ENCODE results near the gene CUL7. TPM values are rescaled to one million over a fixed set of nuclear protein-coding genes. Genes with fewer than 3 reads are reported as not detected.

The CUL7 gene
- polyA plus RNA-seq, 2 donors = 5.1 to 5.5 TPM

DNA sequence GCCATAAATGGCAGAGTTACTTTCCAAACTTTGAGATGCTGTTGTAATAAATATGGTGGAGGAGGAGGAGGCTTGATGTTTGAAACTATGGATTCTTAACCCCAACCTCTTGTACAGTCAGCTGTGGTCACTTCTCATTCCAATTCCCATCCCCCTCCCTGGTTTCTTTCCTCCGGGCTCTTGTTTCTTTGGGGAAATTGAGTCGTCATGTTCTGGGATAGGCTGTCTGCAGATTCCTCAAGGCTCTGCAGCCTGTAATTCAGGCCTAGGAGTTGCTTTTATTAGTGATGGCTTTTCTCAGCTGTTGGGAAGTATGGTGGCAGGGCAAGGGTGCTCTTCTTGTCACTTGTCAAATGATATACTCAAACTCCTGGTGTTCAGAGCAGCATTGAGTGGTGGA lies 25.0 kb upstream of the CUL7 start:
- 81 to 90% methylated on average over 2 of the region's 2 CpGs for WGBS, 2 donors
- H3K27ac ChIP-seq (ENCODE audit: low read depth in 2 of 2, low read length in 1 of 2) = no peak overlapping the region
- H3K27me3 ChIP-seq (ENCODE audit: control insufficient read depth in 1 of 2, insufficient read depth in 2 of 2, low read length in 2 of 2) = no peaks in the 10 kb centered on the region
- H3K4me3 ChIP-seq (ENCODE audit: low read depth in 1 of 2, low read length in 2 of 2) = no peak overlapping the region
- no peaks in the 10 kb centered on the region for H3K9me3 ChIP-seq (ENCODE audit: control insufficient read depth in 2 of 2, insufficient read depth in 1 of 2, low read depth in 1 of 2, low read length in 1 of 2)
- H3K4me1 ChIP-seq (ENCODE audit: control insufficient read depth in 2 of 2, insufficient read depth in 2 of 2, low read length in 1 of 2) = peaks cover 2 to 9% of the 10 kb centered on the region in 2 donors
- H3K36me3 ChIP-seq (ENCODE audit: control insufficient read depth in 2 of 2, insufficient read depth in 2 of 2, low read length in 1 of 2) = peaks cover 2% of the 10 kb centered on the region in 2 donors

DNA sequence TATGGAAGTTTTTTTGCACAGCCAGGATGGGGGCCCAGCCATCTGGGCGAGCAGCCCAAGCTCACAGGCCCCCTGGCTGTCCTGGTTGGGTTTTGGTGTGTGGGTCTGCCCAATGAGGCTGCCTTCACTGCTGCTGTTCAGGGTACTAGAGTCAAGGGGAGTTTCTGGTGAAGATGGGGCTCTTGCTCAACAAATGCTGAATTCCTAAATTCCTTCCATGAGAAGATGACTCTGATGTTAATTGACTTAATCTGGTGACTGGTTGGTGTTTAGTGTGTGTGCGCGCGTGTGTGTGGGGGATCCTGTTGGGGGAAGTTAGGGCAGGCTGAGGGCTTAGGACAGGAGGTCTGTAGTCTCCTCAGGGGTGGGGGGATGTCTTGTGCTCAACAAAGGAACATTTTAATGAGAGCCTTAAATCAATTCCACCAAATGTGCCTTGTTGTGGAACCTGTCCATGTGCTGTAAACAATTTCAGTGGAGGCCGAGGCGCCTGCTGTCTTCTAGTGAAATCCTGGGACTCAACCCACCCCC lies 24.4 kb upstream of the CUL7 start:
- Histone ChIP-seq H3K4me3 (ENCODE audit: low read depth in 1 of 2, low read length in 2 of 2) (no peak overlapping the region), H3K27ac (ENCODE audit: low read depth in 2 of 2, low read length in 1 of 2) (no peak overlapping the region)
- WGBS, 2 donors = 79 to 86% methylated on average over 6 of the region's 6 CpGs

DNA sequence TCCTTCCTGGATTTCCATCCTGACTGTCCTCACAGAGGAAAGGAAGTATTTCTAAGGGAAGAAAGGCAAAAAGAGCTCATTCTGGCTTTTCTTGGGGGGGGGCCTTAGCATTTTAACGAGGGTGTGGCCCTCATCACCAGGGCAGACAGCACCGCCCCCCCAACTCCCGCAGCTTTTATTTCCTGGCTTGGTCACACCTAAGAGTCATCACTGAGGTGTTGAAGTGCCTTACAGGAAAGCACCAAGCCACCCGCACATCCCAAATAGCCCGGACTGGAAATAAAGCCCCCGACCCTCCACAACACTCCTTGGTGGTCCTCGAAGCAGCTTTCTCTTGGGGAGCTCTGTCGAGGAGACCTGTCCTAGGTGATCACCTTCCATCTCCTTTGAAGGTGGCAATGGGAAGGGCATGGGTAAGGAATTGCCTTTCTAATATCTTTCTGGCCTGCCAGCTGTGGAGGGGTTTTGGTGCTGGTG lies 23.7 kb upstream of the CUL7 start:
- Histone ChIP-seq H3K4me3 (ENCODE audit: low read depth in 1 of 2, low read length in 2 of 2) (peak overlapping the region; percentile 65 to 86), H3K36me3 (ENCODE audit: control insufficient read depth in 2 of 2, insufficient read depth in 2 of 2, low read length in 1 of 2) (peaks cover 2 to 9% of the 10 kb centered on the region in 2 donors), H3K27ac (ENCODE audit: low read depth in 2 of 2, low read length in 1 of 2) (peak overlapping the region; percentile 60 to 65), H3K9me3 (ENCODE audit: control insufficient read depth in 2 of 2, insufficient read depth in 1 of 2, low read depth in 1 of 2, low read length in 1 of 2) (no peaks in the 10 kb centered on the region), H3K27me3 (ENCODE audit: control insufficient read depth in 1 of 2, insufficient read depth in 2 of 2, low read length in 2 of 2) (no peaks in the 10 kb centered on the region), H3K4me1 (ENCODE audit: control insufficient read depth in 2 of 2, insufficient read depth in 2 of 2, low read length in 1 of 2) (peaks cover 0 to 9% of the 10 kb centered on the region in 2 donors)
- WGBS, 2 donors = 20 to 23% methylated on average over 8 of the region's 8 CpGs

More for the DNA sequence above, 24.4 kb upstream of the CUL7 start:
- H3K36me3 ChIP-seq (ENCODE audit: control insufficient read depth in 2 of 2, insufficient read depth in 2 of 2, low read length in 1 of 2) = peaks cover 2 to 4% of the 10 kb centered on the region in 2 donors
- peaks cover under 1 to 9% of the 10 kb centered on the region in 2 donors for H3K4me1 ChIP-seq (ENCODE audit: control insufficient read depth in 2 of 2, insufficient read depth in 2 of 2, low read length in 1 of 2)
- no peaks in the 10 kb centered on the region for H3K27me3 ChIP-seq (ENCODE audit: control insufficient read depth in 1 of 2, insufficient read depth in 2 of 2, low read length in 2 of 2)
- no peaks in the 10 kb centered on the region for H3K9me3 ChIP-seq (ENCODE audit: control insufficient read depth in 2 of 2, insufficient read depth in 1 of 2, low read depth in 1 of 2, low read length in 1 of 2)

DNA sequence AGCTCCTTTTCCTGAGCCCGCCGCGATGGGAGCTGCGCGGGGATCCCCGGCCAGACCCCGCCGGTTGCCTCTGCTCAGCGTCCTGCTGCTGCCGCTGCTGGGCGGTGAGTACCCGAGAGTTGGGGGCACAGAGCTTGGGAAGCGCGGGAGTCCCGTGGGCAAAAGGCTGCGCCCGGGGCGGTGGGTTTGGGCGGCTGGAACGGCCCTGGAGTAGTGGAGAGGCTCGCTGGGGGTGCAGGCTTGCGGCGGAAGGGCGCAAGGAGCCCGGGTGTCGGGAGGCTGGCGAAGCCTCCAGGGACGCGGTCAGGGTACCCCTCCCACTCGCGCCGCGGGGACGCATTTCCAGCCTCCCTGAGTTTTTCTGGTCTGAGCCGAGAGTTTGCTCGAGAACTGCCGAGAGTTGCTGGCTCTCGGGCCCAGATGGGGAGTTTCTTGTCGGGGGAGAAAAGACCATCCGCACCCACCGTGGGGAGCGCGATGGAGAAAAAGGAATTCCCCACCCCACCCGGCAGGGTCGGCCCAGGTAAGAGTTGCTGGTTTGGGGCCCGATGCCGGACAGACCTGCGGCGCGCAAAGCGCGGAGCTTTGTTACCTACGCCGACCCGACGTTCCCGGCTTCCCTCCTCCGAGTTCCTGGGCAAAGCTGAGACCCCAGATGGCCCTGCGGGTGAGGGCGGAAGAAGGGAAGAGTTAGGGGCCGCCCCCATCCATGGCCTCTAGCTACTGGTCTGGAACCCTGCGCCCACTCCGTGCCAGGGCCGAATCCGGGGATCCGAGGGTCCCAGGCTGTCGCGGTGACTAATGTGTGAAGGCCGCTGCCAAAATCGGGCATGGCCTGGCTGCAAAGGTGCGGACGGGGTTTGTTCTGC lies 23.0 kb upstream of the CUL7 start:
- Histone ChIP-seq H3K4me3 (ENCODE audit: low read depth in 1 of 2, low read length in 2 of 2) (peak overlapping the region; percentile 65 to 86), H3K27me3 (ENCODE audit: control insufficient read depth in 1 of 2, insufficient read depth in 2 of 2, low read length in 2 of 2) (no peaks in the 10 kb centered on the region), H3K27ac (ENCODE audit: low read depth in 2 of 2, low read length in 1 of 2) (peak overlapping the region; percentile 60 to 65), H3K4me1 (ENCODE audit: control insufficient read depth in 2 of 2, insufficient read depth in 2 of 2, low read length in 1 of 2) (peaks cover 0 to 9% of the 10 kb centered on the region in 2 donors), H3K36me3 (ENCODE audit: control insufficient read depth in 2 of 2, insufficient read depth in 2 of 2, low read length in 1 of 2) (peaks cover 2 to 9% of the 10 kb centered on the region in 2 donors), H3K9me3 (ENCODE audit: control insufficient read depth in 2 of 2, insufficient read depth in 1 of 2, low read depth in 1 of 2, low read length in 1 of 2) (no peaks in the 10 kb centered on the region)
- 1 to 2% methylated on average over 64 to 72 of the region's 72 CpGs for WGBS, 2 donors

DNA sequence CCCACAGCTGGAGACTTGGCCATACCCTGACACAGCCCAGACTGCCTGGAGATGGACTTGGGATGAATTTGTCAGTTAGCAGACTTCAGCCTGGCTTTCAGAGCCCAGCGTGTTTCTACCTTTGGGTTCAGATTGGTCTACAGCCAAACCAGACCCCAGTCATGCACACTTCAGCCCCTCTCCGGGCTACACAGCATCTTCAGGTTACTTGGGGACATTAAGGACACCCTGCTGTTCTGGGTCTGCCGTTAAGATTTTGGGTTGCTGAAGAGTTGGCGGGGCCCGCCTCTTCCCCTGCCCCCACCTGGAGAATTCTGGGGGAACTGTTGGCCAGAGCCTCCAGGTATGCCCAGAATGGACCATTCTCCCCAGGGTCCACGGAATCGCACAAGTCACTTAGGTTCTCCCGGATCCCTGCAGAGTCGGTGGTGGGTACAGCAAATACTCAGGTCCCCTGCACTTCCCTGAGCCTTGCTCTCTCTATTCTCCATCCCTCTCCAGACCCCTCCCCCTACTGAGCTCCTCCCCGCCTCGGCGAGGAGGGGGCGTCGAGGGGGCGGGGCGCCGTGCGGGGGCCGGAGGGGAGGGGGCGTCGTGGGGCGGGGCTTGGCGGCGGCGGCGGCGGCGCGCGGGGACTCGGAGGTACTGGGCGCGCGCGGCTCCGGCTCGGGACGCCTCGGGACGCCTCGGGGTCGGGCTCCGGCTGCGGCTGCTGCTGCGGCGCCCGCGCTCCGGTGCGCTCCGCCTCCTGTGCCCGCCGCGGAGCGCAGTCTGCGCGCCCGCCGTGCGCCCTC lies 22.2 kb upstream of the CUL7 start, which contains the start of gene PTK7:
Gene PTK7 (plus strand): TSS at position 645 of the 794 bp plus-strand sequence. CDS start 175 bp downstream, outside the sequence.
- Histone ChIP-seq H3K4me3 (ENCODE audit: low read depth in 1 of 2, low read length in 2 of 2) (peak within 1 kb of the TSS; percentile 65 to 86), H3K36me3 (ENCODE audit: control insufficient read depth in 2 of 2, insufficient read depth in 2 of 2, low read length in 1 of 2) (peaks cover 2 to 9% of the 10 kb centered on the region in 2 donors), H3K4me1 (ENCODE audit: control insufficient read depth in 2 of 2, insufficient read depth in 2 of 2, low read length in 1 of 2) (peaks cover 0 to 9% of the 10 kb centered on the region in 2 donors), H3K27me3 (ENCODE audit: control insufficient read depth in 1 of 2, insufficient read depth in 2 of 2, low read length in 2 of 2) (no peaks in the 10 kb centered on the region), H3K27ac (ENCODE audit: low read depth in 2 of 2, low read length in 1 of 2) (peak within 1 kb of the TSS; percentile 60 to 65), H3K9me3 (ENCODE audit: control insufficient read depth in 2 of 2, insufficient read depth in 1 of 2, low read depth in 1 of 2, low read length in 1 of 2) (no peaks in the 10 kb centered on the region)
- 4 to 10% methylated on average over 23 to 60 of the region's 60 CpGs for WGBS, 2 donors

DNA sequence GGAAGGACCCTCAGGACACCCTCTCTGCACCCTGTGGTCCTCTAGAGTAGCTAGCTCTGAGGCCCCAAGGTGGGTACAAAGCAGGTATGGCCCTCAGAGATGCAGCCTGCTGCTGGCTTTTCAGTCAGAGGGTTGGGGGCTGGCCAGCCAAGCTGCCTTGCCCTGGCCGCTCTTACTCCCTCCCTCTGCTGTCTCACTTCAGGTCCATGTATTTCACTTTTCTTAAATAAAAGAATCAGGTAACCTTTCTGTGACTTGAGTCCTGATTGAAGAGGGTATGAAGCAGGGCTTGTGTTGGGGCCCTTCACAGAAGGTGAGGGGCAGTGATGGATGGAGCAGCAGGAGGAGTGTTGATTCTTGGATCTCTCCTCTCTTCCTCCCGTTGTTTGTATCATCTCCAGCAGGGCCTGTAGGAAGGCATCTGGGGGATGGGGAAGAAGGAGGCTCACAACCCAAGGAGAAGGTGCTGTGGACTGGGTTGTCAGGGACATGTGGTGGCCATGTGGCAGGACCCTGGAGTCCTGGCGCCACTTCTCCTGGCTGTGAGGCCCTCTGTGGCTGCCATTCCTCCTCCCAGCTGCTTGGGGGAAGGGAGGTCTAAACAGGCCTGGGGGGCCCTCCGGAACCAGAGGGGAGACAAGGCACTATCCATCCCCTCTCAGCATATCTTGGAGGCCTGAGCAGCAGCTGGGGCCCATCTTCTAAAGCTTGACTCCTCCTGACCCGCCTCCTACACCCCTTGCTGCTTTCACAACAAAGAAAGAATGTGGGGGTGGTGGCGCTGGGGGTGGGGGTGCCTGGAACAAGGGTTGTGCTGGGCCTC lies 21.4 kb upstream of the CUL7 start:
- Histone ChIP-seq H3K27me3 (ENCODE audit: control insufficient read depth in 1 of 2, insufficient read depth in 2 of 2, low read length in 2 of 2) (no peaks in the 10 kb centered on the region), H3K36me3 (ENCODE audit: control insufficient read depth in 2 of 2, insufficient read depth in 2 of 2, low read length in 1 of 2) (peaks cover 2 to 9% of the 10 kb centered on the region in 2 donors), H3K4me1 (ENCODE audit: control insufficient read depth in 2 of 2, insufficient read depth in 2 of 2, low read length in 1 of 2) (peaks cover 0 to 9% of the 10 kb centered on the region in 2 donors), H3K4me3 (ENCODE audit: low read depth in 1 of 2, low read length in 2 of 2) (no peak overlapping the region), H3K27ac (ENCODE audit: low read depth in 2 of 2, low read length in 1 of 2) (peak overlapping the region; percentile 60 to 62), H3K9me3 (ENCODE audit: control insufficient read depth in 2 of 2, insufficient read depth in 1 of 2, low read depth in 1 of 2, low read length in 1 of 2) (no peaks in the 10 kb centered on the region)
- 73% methylated on average over 5 to 6 of the region's 6 CpGs for WGBS, 2 donors

DNA sequence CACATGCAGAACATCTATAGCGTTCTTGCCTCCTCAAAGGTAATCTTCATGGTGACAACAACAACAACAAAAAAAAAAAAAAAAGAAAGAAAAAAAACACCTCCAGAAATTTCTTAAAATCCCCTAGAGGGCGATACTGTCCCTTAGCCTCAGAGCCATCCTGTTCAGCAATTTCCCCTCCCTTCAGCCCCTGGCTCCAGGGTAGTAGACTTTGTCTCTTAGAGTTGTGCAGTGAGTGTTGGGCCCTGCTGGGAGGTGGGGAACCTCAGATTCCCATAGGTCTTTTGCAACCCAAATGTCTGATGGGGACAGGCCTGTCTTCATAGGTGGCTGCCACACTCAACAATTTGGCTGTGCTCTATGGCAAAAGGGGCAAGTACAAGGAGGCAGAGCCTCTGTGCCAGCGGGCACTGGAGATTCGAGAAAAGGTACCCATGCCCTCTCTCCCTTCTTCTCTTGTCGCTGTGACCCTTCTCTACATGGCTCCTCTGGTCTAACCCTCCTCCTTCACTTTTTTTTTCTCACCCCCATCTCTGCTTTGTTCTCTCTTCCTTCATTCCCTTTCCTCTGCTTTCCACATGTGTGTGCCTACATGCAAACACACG lies 16.5 kb upstream of the CUL7 start:
- Histone ChIP-seq H3K36me3 (ENCODE audit: control insufficient read depth in 2 of 2, insufficient read depth in 2 of 2, low read length in 1 of 2) (peaks cover 2 to 16% of the 10 kb centered on the region in 2 donors), H3K4me3 (ENCODE audit: low read depth in 1 of 2, low read length in 2 of 2) (no peak overlapping the region), H3K27ac (ENCODE audit: low read depth in 2 of 2, low read length in 1 of 2) (no peak overlapping the region), H3K4me1 (ENCODE audit: control insufficient read depth in 2 of 2, insufficient read depth in 2 of 2, low read length in 1 of 2) (no peaks in the 10 kb centered on the region), H3K27me3 (ENCODE audit: control insufficient read depth in 1 of 2, insufficient read depth in 2 of 2, low read length in 2 of 2) (no peaks in the 10 kb centered on the region), H3K9me3 (ENCODE audit: control insufficient read depth in 2 of 2, insufficient read depth in 1 of 2, low read depth in 1 of 2, low read length in 1 of 2) (no peaks in the 10 kb centered on the region)
- WGBS, 2 donors = 56 to 60% methylated on average over 6 of the region's 6 CpGs

DNA sequence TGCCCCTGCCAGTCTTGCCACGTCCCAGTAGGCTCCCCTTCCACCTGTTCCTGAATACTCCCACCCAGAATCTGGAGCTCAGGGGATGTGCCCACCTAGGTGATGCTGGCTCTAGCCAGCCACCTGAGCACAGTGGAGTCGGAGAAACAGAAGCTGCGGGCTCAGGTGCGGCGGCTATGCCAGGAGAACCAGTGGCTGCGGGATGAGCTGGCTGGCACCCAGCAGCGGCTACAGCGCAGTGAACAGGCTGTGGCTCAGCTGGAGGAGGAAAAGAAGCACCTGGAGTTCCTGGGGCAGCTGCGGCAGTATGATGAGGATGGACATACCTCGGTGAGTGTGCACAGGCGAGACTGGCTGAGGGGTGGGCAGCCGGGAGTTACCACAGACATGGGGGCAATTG lies 9.2 kb upstream of the CUL7 start:
- Histone ChIP-seq H3K27me3 (ENCODE audit: control insufficient read depth in 1 of 2, insufficient read depth in 2 of 2, low read length in 2 of 2) (no peaks in the 10 kb centered on the region), H3K27ac (ENCODE audit: low read depth in 2 of 2, low read length in 1 of 2) (no peak overlapping the region), H3K36me3 (ENCODE audit: control insufficient read depth in 2 of 2, insufficient read depth in 2 of 2, low read length in 1 of 2) (peaks cover 0 to 16% of the 10 kb centered on the region in 2 donors), H3K4me1 (ENCODE audit: control insufficient read depth in 2 of 2, insufficient read depth in 2 of 2, low read length in 1 of 2) (peaks cover 0 to 2% of the 10 kb centered on the region in 2 donors), H3K4me3 (ENCODE audit: low read depth in 1 of 2, low read length in 2 of 2) (no peak overlapping the region), H3K9me3 (ENCODE audit: control insufficient read depth in 2 of 2, insufficient read depth in 1 of 2, low read depth in 1 of 2, low read length in 1 of 2) (no peaks in the 10 kb centered on the region)
- WGBS, 2 donors = 90 to 91% methylated on average over 12 of the region's 12 CpGs

All from esophagus (tissue), 2 donors.